ENCODE data around the gene IDUA.

Gene IDUA

DNA sequence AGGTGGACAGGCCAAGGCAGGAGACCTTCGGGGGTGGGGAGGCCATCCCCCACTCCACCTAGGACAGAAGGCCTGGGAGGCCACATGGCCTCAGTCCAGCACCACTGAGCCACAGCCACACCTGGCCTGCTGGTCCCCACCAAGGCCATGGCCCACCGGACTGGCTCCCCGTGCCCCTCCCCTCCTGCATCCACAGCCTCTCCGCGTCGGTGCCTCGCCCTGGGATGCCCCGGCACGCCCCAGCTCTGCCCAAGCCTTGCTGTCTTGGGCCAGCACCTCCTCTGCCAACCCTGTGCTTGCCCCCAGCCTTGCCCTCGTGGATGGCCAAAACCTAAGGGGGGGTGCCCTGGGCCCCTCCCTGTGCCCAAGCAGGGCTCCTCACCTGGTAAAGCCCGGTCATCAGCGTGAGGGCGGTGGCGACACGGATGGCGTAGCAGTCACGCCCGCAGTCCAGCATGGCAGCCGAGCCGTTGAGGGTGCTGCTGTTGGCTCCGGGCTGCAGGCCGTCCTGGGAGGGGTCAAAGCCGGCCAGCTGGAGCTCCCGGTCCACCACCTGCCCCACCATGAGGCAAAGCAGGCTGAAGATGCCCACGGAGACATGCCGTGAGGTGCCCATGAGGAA, 4.0 kb downstream of the IDUA start:
- Histone ChIP-seq H3K23ac (ENCODE audit: low read length in 2 of 2) (no peak overlapping the region), H3K4me1 (ENCODE audit: control insufficient read depth, insufficient read depth, low read depth, low read length) (peaks cover 35% of the 10 kb centered on the region), H3K18ac (ENCODE audit: low read depth in 1 of 2, low read length in 2 of 2) (no peak overlapping the region), H3K27me3 (ENCODE audit: control insufficient read depth in 1 of 2, insufficient read depth in 1 of 2, low read length in 2 of 2) (peaks cover 2 to 5% of the 10 kb centered on the region in 2 experiments), H2BK120ac (ENCODE audit: low read depth, low read length) (no peak overlapping the region), H3K4me2 (ENCODE audit: low read length, poor library complexity, severe bottlenecking) (no peak overlapping the region), H2BK12ac (ENCODE audit: low read length in 2 of 2) (no peak overlapping the region), H3K36me3 (ENCODE audit: control insufficient read depth in 1 of 2, insufficient read depth in 2 of 2, low read depth in 1 of 2, low read length in 2 of 2) (peaks cover 19 to 44% of the 10 kb centered on the region in 2 experiments), H3K9ac (ENCODE audit: low read length) (no peak overlapping the region), H3K4me3 (ENCODE audit: insufficient read depth in 1 of 2, low read depth in 1 of 2, low read length in 2 of 2) (no peak overlapping the region), H2BK5ac (ENCODE audit: low read depth, low read length, poor library complexity, severe bottlenecking) (no peak overlapping the region), H3K14ac (ENCODE audit: low read length in 2 of 2) (no peak overlapping the region), H4K91ac (ENCODE audit: low read length) (peak overlapping the region; percentile 43), H2BK15ac (ENCODE audit: low read depth, poor library complexity, severe bottlenecking) (no peak overlapping the region), H3K27ac (ENCODE audit: low read length, poor library complexity, severe bottlenecking) (no peak overlapping the region), H3K79me1 (replicated peaks; ENCODE audit: low read length, poor library complexity, severe bottlenecking) (peaks cover 23% of the 10 kb centered on the region), H4K8ac (ENCODE audit: low read length) (no peak overlapping the region), H3K4ac (ENCODE audit: low read depth in 1 of 2, low read length in 2 of 2) (no peak overlapping the region), H2AFZ (ENCODE audit: low read depth, low read length) (no peak overlapping the region), H2AK5ac (ENCODE audit: low read length, severe bottlenecking) (no peak overlapping the region), H3K9me3 (ENCODE audit: control insufficient read depth, low read length) (no peaks in the 10 kb centered on the region)
- WGBS = 95% methylated on average over 26 of the region's 26 CpGs
- no peak for DNase-seq

DNA sequence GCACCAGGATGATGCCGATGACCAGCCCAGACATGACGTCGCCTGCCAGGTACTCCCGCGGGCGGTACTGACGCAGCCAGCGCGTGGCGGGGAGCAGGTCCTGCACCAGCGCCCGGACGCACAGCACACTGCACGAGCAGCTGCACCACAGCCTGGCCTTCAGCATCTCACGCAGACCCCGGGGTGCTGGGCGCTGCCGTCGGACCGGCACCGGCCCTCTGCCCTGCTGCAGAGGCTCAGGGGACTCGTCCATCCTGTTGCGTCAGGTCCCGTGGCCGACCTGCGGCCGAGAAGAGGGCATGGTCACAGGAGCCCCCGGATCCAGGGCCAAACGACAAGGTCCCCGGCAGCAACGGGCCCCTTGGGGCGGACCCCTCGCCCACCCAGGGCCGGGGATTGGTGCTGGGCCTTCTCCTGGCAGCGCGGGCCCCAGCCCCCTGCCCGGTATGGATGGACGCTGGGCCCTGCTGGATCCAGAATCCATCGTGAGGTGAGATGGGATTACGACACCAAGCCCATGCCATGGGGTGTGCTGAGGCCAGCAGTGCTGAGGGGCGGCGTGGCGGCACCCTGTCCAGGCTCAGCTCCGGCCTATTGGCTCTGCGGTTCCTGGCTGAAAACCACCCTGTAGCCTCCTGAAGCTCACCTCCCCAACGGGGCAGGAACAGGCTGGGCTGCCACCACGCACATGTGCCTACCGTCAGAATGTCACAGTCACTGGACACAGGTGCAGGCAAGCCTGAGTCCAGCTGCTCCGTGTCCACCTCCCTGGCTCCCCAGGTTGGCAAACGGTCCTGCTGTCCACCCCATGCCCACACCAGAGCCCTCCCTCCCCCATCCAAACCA, 4.8 kb downstream of the IDUA start:
- peaks cover 35% of the 10 kb centered on the region for H3K4me1 ChIP-seq (ENCODE audit: control insufficient read depth, insufficient read depth, low read depth, low read length)
- no peak overlapping the region for H2BK120ac ChIP-seq (ENCODE audit: low read depth, low read length)
- H4K8ac ChIP-seq (ENCODE audit: low read length) = no peak overlapping the region
- peaks cover 8 to 13% of the 10 kb centered on the region in 2 experiments for H3K27me3 ChIP-seq (ENCODE audit: control insufficient read depth in 1 of 2, insufficient read depth in 1 of 2, low read length in 2 of 2)
- no peaks in the 10 kb centered on the region for H3K9me3 ChIP-seq (ENCODE audit: control insufficient read depth, low read length)
- no peak overlapping the region for H3K27ac ChIP-seq (ENCODE audit: low read length, poor library complexity, severe bottlenecking)
- no peak for DNase-seq
- no peak overlapping the region for H2AFZ ChIP-seq (ENCODE audit: low read depth, low read length)
- no peak overlapping the region for H3K23ac ChIP-seq (ENCODE audit: low read length in 2 of 2)
- no peak overlapping the region for H3K4ac ChIP-seq (ENCODE audit: low read depth in 1 of 2, low read length in 2 of 2)
- no peak overlapping the region for H2BK15ac ChIP-seq (ENCODE audit: low read depth, poor library complexity, severe bottlenecking)
- peak overlapping the region; percentile 25 for H4K91ac ChIP-seq (ENCODE audit: low read length)
- WGBS = 96% methylated on average over 50 of the region's 50 CpGs
- no peak overlapping the region for H2BK5ac ChIP-seq (ENCODE audit: low read depth, low read length, poor library complexity, severe bottlenecking)
- H2BK12ac ChIP-seq (ENCODE audit: low read length in 2 of 2) = no peak overlapping the region
- no peak overlapping the region for H3K4me2 ChIP-seq (ENCODE audit: low read length, poor library complexity, severe bottlenecking)
- no peak overlapping the region for H3K14ac ChIP-seq (ENCODE audit: low read length in 2 of 2)
- H3K9ac ChIP-seq (ENCODE audit: low read length) = no peak overlapping the region
- H3K18ac ChIP-seq (ENCODE audit: low read depth in 1 of 2, low read length in 2 of 2) = no peak overlapping the region
- H3K79me1 ChIP-seq (replicated peaks; ENCODE audit: low read length, poor library complexity, severe bottlenecking) = peaks cover 23% of the 10 kb centered on the region
- no peak overlapping the region for H3K4me3 ChIP-seq (ENCODE audit: insufficient read depth in 1 of 2, low read depth in 1 of 2, low read length in 2 of 2)
- H3K36me3 ChIP-seq (ENCODE audit: control insufficient read depth in 1 of 2, insufficient read depth in 2 of 2, low read depth in 1 of 2, low read length in 2 of 2) = peaks cover 19 to 44% of the 10 kb centered on the region in 2 experiments
- H2AK5ac ChIP-seq (ENCODE audit: low read length, severe bottlenecking) = no peak overlapping the region

DNA sequence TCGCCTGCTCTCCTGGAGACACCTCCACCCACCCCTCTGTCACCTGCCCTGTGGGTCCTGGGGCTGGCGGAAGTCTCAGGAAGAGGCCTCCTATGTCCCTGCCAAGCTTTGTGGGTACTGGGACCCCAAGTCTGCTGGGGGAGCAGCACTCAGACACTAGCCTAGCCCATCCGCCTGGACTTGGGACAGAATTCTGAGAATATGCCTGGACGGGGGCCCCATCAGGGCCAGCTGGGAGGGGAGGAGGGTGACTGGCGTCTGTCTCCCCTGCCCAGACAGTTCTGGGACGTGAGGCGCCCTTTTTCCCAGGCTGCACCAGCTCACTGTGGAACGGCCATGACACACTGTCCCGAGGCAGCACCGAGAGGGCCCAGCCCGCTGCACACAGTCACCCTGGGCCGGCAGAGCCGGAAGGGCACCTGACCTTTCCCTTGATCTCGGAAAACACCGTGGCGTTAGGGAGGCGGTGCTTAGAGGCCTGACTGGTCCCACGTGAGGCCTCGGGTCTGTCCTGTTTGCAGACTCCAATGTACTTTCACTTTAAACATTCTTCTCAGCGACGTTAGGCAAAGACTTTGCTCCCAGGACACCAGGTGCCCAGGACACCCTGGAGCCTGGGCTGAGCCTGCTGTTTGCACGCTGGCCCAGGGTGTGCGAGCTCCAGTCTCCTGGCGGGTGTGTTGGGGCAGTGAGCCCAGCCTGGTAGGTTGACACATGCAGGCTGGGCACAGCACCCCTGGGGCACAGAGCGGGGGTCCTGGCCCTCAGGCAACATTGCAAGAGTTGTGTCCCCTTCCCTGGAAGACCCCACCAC, 5.7 kb downstream of the IDUA start:
- no peak overlapping the region for H3K18ac ChIP-seq (ENCODE audit: low read depth in 1 of 2, low read length in 2 of 2)

More for the DNA sequence above, 5.7 kb downstream of the IDUA start:
- peak overlapping the region in 1 of 2 experiments; percentile 19 for H3K14ac ChIP-seq (ENCODE audit: low read length in 2 of 2)
- H4K91ac ChIP-seq (ENCODE audit: low read length) = no peak overlapping the region
- H2AFZ ChIP-seq (ENCODE audit: low read depth, low read length) = no peak overlapping the region
- WGBS = 74% methylated on average over 24 of the region's 25 CpGs
- H3K9ac ChIP-seq (ENCODE audit: low read length) = no peak overlapping the region
- no peak overlapping the region for H3K27ac ChIP-seq (ENCODE audit: low read length, poor library complexity, severe bottlenecking)
- no peak overlapping the region for H3K4me3 ChIP-seq (ENCODE audit: insufficient read depth in 1 of 2, low read depth in 1 of 2, low read length in 2 of 2)
- H2BK15ac ChIP-seq (ENCODE audit: low read depth, poor library complexity, severe bottlenecking) = no peak overlapping the region
- H3K9me3 ChIP-seq (ENCODE audit: control insufficient read depth, low read length) = no peaks in the 10 kb centered on the region
- peaks cover 39% of the 10 kb centered on the region for H3K4me1 ChIP-seq (ENCODE audit: control insufficient read depth, insufficient read depth, low read depth, low read length)
- H3K4ac ChIP-seq (ENCODE audit: low read depth in 1 of 2, low read length in 2 of 2) = no peak overlapping the region
- H3K4me2 ChIP-seq (ENCODE audit: low read length, poor library complexity, severe bottlenecking) = peak overlapping the region; percentile 31
- peaks cover 23% of the 10 kb centered on the region for H3K79me1 ChIP-seq (replicated peaks; ENCODE audit: low read length, poor library complexity, severe bottlenecking)
- H3K36me3 ChIP-seq (ENCODE audit: control insufficient read depth in 1 of 2, insufficient read depth in 2 of 2, low read depth in 1 of 2, low read length in 2 of 2) = peaks cover 19 to 44% of the 10 kb centered on the region in 2 experiments
- no peak overlapping the region for H2BK120ac ChIP-seq (ENCODE audit: low read depth, low read length)
- H3K23ac ChIP-seq (ENCODE audit: low read length in 2 of 2) = no peak overlapping the region
- peak; percentile 71 for DNase-seq
- no peak overlapping the region for H2BK5ac ChIP-seq (ENCODE audit: low read depth, low read length, poor library complexity, severe bottlenecking)
- H4K8ac ChIP-seq (ENCODE audit: low read length) = no peak overlapping the region
- no peak overlapping the region for H2BK12ac ChIP-seq (ENCODE audit: low read length in 2 of 2)
- no peak overlapping the region for H2AK5ac ChIP-seq (ENCODE audit: low read length, severe bottlenecking)
- H3K27me3 ChIP-seq (ENCODE audit: control insufficient read depth in 1 of 2, insufficient read depth in 1 of 2, low read length in 2 of 2) = peaks cover 13 to 18% of the 10 kb centered on the region in 2 experiments

Measured in mesenchymal stem cell (in vitro differentiated cells and primary cell).